WERI-Rb-1 (cell line): ENCODE measurements around the gene ACO1.

Experiments
- DNase-seq: peaks from one replicate; pipeline ENCODE4 v3.0.0-alpha.2; 2020
- H3K27ac ChIP-seq: fragments of 250-450 bp; sonication (Bioruptor Pico); 2 replicates; pipeline ENCODE4 v1.5.1; 2020; ENCODE audit warnings: mild to moderate bottlenecking, moderate library complexity
- H3K27me3 ChIP-seq: fragments of 250-450 bp; sonication (Bioruptor Pico); 2 replicates; pipeline ENCODE4 v1.5.1; 2021; ENCODE audit warnings: mild to moderate bottlenecking, low read depth, moderate library complexity; ENCODE audit not compliant: insufficient read depth, severe bottlenecking
- H3K36me3 ChIP-seq: fragments of 250-450 bp; sonication (Bioruptor Pico); 2 replicates; pipeline ENCODE4 v1.5.1; 2020; ENCODE audit warnings: mild to moderate bottlenecking, moderate library complexity
- H3K4me3 ChIP-seq: 2 replicates; pipeline ENCODE4 v1.5.1; 2011; ENCODE audit warnings: low read depth, mild to moderate bottlenecking, control low read depth, low read length
- H3K9me3 ChIP-seq: fragments of 250-450 bp; sonication (Bioruptor Pico); 2 replicates; pipeline ENCODE4 v1.5.1; 2021; ENCODE audit warnings: mild to moderate bottlenecking, moderate library complexity; ENCODE audit not compliant: severe bottlenecking
- CTCF ChIP-seq: IDR thresholded peaks from 2 replicates; pipeline ENCODE4 v1.5.1; 2011; ENCODE audit warnings: low read depth, mild to moderate bottlenecking, control low read depth, inconsistent platforms, low read length

Gene ACO1

GRCh38 chr9:32486839-32487562 is 102.6 kb downstream of the ACO1 start:
- Histone ChIP-seq H3K27me3 (no peaks in the 10 kb centered on the region), H3K27ac (no peak overlapping the region), H3K4me3 (no peak overlapping the region), H3K36me3 (no peaks in the 10 kb centered on the region), H3K9me3 (no peaks in the 10 kb centered on the region)
- DNase-seq: no peak
- no peak for TF ChIP-seq CTCF

GRCh38 chr9:32487981-32488380 is 103.5 kb downstream of the ACO1 start:
- H3K4me3 ChIP-seq: no peak overlapping the region
- H3K9me3 ChIP-seq: no peaks in the 10 kb centered on the region
- no peak for DNase-seq
- H3K36me3 ChIP-seq: no peaks in the 10 kb centered on the region
- no peak overlapping the region for H3K27ac ChIP-seq
- TF ChIP-seq CTCF: no peak
- H3K27me3 ChIP-seq: no peaks in the 10 kb centered on the region

- H3K9me3 ChIP-seq: no peaks in the 10 kb centered on the region
- TF ChIP-seq CTCF: no peak
- H3K27ac ChIP-seq: no peak overlapping the region
- DNase-seq: no peak
- H3K4me3 ChIP-seq: no peak overlapping the region
- H3K36me3 ChIP-seq: no peaks in the 10 kb centered on the region
- no peaks in the 10 kb centered on the region for H3K27me3 ChIP-seq
These were observed 106.2 kb downstream of the ACO1 start for GRCh38 chr9:32490601-32491000.

GRCh38 chr9:32497921-32498320 is 113.5 kb downstream of the ACO1 start:
- Histone ChIP-seq H3K4me3 (no peak overlapping the region), H3K27ac (no peak overlapping the region), H3K36me3 (no peaks in the 10 kb centered on the region), H3K9me3 (no peaks in the 10 kb centered on the region), H3K27me3 (no peaks in the 10 kb centered on the region)
- DNase-seq: no peak
- TF ChIP-seq CTCF: no peak

- Histone ChIP-seq H3K27ac (no peak overlapping the region), H3K36me3 (no peaks in the 10 kb centered on the region), H3K9me3 (no peaks in the 10 kb centered on the region), H3K27me3 (no peaks in the 10 kb centered on the region), H3K4me3 (no peak overlapping the region)
- no peak for TF ChIP-seq CTCF
- no peak for DNase-seq
These were observed 116.3 kb downstream of the ACO1 start for GRCh38 chr9:32500768-32501167.

GRCh38 chr9:32501868-32502267 is 117.4 kb downstream of the ACO1 start:
- TF ChIP-seq CTCF: no peak
- Histone ChIP-seq H3K27ac (no peak overlapping the region), H3K36me3 (no peaks in the 10 kb centered on the region), H3K4me3 (no peak overlapping the region), H3K27me3 (no peaks in the 10 kb centered on the region), H3K9me3 (no peaks in the 10 kb centered on the region)
- DNase-seq: no peak
